Left ventricle myocardium inferior (tissue), 1 donor: ENCODE measurements around the gene SGMS1. TPM values are rescaled to one million over a fixed set of nuclear protein-coding genes. Genes with fewer than 3 reads are reported as not detected.
A peak's percentile ranks its signal among the peaks of the same experiment; 100 is the strongest.

ENCODE experiments used
- DNase-seq: peaks from one replicate; pipeline ENCODE4 v3.0.0-alpha.2; 2020
- H3K27ac ChIP-seq: fragments of 200-600 bp; replicated peaks from 2 replicates; pipeline ENCODE4 v1.8.0; 2021
- H3K27me3 ChIP-seq: fragments of 200-600 bp; 2 replicates; pipeline ENCODE4 v1.8.0; 2021; ENCODE audit warnings: low read depth
- H3K36me3 ChIP-seq: fragments of 200-600 bp; 2 replicates; pipeline ENCODE4 v1.8.0; 2021
- H3K4me1 ChIP-seq: fragments of 200-600 bp; 2 replicates; pipeline ENCODE4 v1.8.0; 2021
- H3K4me3 ChIP-seq: fragments of 200-600 bp; 2 replicates; pipeline ENCODE4 v1.8.0; 2021; ENCODE audit warnings: mild to moderate bottlenecking, moderate library complexity
- H3K9me3 ChIP-seq: fragments of 200-600 bp; replicated peaks from 2 replicates; pipeline ENCODE4 v1.8.0; 2021
- intact Hi-C: fragments of 100-400 bp; cut with micrococcal nuclease; formaldehyde crosslinking; loops from one replicate; pipeline ENCODE4 v1.11.0; 2022
- total RNA-seq: library from RNA; stranded (reverse); fragmentation: NEBNext Ultra II Directional; extraction: Animal tissue kit (Norgen Biotek cat#: 25700); gene quantifications from one replicate; pipeline ENCODE4 v1.2.1, GENCODE V29; 2021
- TF ChIP-seq, protein P1 (sequence below): fragments of 200-600 bp; IDR thresholded peaks from 2 replicates; pipeline ENCODE4 v1.8.0; 2021; ENCODE audit warnings: antibody characterized with exemption, mild to moderate bottlenecking, borderline replicate concordance
- donor health status: DM: no; HTN: yes; CAD: no; lungs with severe emphysema.

Gene SGMS1
- total RNA-seq, 1 donor from 2014 or later, result 18.6 TPM

GRCh38 chr10:50615658-50616057, 8.1 kb downstream of the SGMS1 start:
- H3K4me1 ChIP-seq, result peaks cover 57% of the 10 kb centered on the region
- no peaks in the 10 kb centered on the region for H3K9me3 ChIP-seq
- no peak for DNase-seq
- no peaks in the 10 kb centered on the region for H3K27me3 ChIP-seq
- no peak overlapping the region for H3K27ac ChIP-seq
- intact Hi-C loops, result no loop called here
- no peak overlapping the region for H3K4me3 ChIP-seq
- TF ChIP-seq, protein P1, sequence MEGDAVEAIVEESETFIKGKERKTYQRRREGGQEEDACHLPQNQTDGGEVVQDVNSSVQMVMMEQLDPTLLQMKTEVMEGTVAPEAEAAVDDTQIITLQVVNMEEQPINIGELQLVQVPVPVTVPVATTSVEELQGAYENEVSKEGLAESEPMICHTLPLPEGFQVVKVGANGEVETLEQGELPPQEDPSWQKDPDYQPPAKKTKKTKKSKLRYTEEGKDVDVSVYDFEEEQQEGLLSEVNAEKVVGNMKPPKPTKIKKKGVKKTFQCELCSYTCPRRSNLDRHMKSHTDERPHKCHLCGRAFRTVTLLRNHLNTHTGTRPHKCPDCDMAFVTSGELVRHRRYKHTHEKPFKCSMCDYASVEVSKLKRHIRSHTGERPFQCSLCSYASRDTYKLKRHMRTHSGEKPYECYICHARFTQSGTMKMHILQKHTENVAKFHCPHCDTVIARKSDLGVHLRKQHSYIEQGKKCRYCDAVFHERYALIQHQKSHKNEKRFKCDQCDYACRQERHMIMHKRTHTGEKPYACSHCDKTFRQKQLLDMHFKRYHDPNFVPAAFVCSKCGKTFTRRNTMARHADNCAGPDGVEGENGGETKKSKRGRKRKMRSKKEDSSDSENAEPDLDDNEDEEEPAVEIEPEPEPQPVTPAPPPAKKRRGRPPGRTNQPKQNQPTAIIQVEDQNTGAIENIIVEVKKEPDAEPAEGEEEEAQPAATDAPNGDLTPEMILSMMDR, result no peak
- H3K36me3 ChIP-seq, result no peaks in the 10 kb centered on the region

GRCh38 chr10:50614444-50615137, 9.2 kb downstream of the SGMS1 start:
- Histone ChIP-seq H3K36me3 (no peaks in the 10 kb centered on the region), H3K9me3 (no peaks in the 10 kb centered on the region), H3K27ac (no peak overlapping the region), H3K4me3 (no peak overlapping the region), H3K4me1 (peaks cover 57% of the 10 kb centered on the region), H3K27me3 (no peaks in the 10 kb centered on the region)
- intact Hi-C loops, result no loop called here
- TF ChIP-seq, protein P1, result peak; percentile 29
- no peak for DNase-seq

DNA sequence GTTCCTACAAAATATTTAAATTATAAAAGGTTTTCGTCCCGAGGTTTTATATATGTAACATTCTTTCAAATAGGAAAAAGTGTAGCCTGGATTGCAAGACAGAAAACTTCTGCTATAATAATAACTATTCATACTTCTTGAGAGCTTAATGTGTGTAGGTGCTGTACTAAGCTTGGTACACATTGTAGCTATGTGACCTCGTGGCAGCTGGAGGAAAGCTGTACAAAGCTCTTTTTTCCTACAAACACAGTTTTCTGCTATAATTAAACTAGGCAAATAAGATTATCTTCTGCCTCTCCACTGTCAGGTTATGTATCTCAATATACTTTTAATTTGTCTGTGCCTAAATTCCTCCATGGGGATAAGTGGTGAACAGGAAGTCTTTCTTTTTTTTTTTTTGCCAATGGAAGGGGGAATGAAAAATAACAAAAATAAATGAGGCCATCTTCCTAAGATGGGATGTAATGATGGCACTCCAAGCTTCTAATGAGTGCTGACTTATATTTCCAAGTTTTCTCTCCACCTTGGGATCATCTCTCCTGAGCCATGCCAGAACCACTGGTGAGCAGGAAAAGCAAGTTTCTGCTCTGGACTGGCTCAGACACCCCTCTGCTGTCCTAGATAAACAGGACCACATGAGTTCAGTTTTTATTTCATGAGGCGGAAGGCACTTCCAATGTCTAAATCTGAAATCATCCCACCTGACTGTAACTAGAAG, 9.9 kb downstream of the SGMS1 start:
- H3K36me3 ChIP-seq, result no peaks in the 10 kb centered on the region
- H3K4me1 ChIP-seq, result peaks cover 54% of the 10 kb centered on the region
- no peak overlapping the region for H3K4me3 ChIP-seq
- no peaks in the 10 kb centered on the region for H3K27me3 ChIP-seq
- TF ChIP-seq, protein P1, result no peak
- H3K27ac ChIP-seq, result no peak overlapping the region
- intact Hi-C loops, result no loop called here
- no peak for DNase-seq
- H3K9me3 ChIP-seq, result no peaks in the 10 kb centered on the region

- Histone ChIP-seq H3K36me3 (no peaks in the 10 kb centered on the region), H3K27ac (no peak overlapping the region), H3K4me1 (peaks cover 57% of the 10 kb centered on the region), H3K9me3 (no peaks in the 10 kb centered on the region), H3K4me3 (no peak overlapping the region), H3K27me3 (no peaks in the 10 kb centered on the region)
- no peak for DNase-seq
- TF ChIP-seq, protein P1, result no peak
- intact Hi-C loops, result no loop called here
Measured at GRCh38 chr10:50613150-50613549, 10.6 kb downstream of the SGMS1 start.

DNA sequence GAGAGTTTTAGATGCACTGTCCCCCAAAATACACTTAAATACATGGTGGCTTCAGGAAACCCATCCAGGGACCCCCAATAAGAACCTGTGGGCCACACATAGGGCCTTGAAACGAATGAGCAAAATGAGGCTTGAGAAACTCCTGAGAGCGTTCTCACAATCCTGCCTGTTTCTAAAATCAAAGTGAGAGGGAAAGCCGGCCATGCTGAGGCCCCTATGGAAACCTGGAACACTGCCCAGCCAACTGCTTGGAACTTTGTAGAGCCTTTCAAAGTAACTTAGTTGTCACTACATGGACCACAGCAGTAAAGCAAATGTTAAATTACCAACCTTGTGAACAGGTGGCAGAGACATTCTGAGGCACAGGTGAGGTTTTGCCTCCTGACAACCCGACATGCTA, 13.4 kb downstream of the SGMS1 start:
- TF ChIP-seq, protein P1, result no peak
- DNase-seq, result peak; percentile 56
- Histone ChIP-seq H3K4me1 (peaks cover 80% of the 10 kb centered on the region), H3K4me3 (no peak overlapping the region), H3K27me3 (no peaks in the 10 kb centered on the region), H3K9me3 (no peaks in the 10 kb centered on the region), H3K27ac (peak overlapping the region; percentile 61), H3K36me3 (no peaks in the 10 kb centered on the region)
- intact Hi-C loops, result no loop called here
